SU-DHL-6 (cell line): Measurements from ENCODE around the gene TAB2.

ENCODE experiments used
- EZH2phosphoT487 ChIP-seq: fragments of 200-600 bp; sonication (generic), shearing (Covaris generic); conservative IDR thresholded peaks from 2 replicates; pipeline ENCODE4 v1.6.1; 2018; ENCODE audit warnings: mild to moderate bottlenecking, antibody characterized with exemption, low read length, moderate library complexity, mixed read lengths
- TF ChIP-seq, protein P1 (sequence below): fragments of 200-600 bp; sonication (generic); IDR thresholded peaks from one replicate; pipeline ENCODE4 v1.5.1; 2017; ENCODE audit warnings: antibody characterized with exemption, mild to moderate bottlenecking, low read length, moderate library complexity; ENCODE audit not compliant: insufficient read depth, poor library complexity, severe bottlenecking

DNA sequence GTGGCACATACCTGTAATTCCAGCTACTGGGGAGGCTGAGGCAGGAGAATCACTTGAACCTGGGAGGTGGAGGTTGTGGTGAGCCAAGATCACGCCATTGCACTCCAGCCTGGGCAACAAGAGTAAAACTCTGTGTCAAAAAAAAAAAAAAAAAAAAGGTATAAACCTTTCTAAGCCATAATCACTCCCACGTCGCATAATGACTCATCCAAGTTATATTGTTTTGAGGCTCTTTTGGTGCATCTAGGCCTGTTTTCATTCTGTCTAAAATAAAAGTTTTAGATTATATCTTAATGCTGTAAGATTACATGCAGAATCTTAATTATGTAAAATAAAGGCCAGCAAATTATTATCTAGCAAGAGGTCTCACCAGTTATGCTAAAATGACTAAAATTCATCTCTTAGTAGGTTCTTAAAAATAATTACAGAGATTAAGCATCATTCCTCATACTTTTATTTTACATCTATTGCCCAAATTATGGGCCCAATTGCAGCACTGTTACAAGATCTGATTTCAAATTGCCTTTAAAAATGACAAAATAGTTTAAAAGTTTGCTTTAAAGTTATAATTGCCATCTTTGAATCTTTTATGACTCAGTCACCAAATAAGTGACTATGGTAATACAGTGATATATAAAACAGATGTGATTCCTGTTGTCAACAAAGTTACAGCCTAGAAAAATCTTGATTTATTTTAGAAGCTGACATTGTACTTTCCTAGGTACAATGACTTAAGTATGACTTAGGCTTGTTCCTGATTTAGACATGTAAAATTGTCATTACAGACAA lies 72.2 kb downstream of the TAB2 start:
- TF ChIP-seq, protein P1, sequence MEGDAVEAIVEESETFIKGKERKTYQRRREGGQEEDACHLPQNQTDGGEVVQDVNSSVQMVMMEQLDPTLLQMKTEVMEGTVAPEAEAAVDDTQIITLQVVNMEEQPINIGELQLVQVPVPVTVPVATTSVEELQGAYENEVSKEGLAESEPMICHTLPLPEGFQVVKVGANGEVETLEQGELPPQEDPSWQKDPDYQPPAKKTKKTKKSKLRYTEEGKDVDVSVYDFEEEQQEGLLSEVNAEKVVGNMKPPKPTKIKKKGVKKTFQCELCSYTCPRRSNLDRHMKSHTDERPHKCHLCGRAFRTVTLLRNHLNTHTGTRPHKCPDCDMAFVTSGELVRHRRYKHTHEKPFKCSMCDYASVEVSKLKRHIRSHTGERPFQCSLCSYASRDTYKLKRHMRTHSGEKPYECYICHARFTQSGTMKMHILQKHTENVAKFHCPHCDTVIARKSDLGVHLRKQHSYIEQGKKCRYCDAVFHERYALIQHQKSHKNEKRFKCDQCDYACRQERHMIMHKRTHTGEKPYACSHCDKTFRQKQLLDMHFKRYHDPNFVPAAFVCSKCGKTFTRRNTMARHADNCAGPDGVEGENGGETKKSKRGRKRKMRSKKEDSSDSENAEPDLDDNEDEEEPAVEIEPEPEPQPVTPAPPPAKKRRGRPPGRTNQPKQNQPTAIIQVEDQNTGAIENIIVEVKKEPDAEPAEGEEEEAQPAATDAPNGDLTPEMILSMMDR, result no peak
- no peak for TF ChIP-seq EZH2phosphoT487
